ENCODE measurements around the gene GJB3. TPM values are rescaled to one million over a fixed set of nuclear protein-coding genes. Genes with fewer than 3 reads are reported as not detected.
A peak's percentile ranks its signal among the peaks of the same experiment; 100 is the strongest.
"Not testable (repeated sequence)": the region's sequence is repeated elsewhere in the genome, so short reads cannot be mapped to it uniquely, and the experiment has no call there.

The GJB3 gene
- not detected in 2 replicates for total RNA-seq
- polyA plus RNA-seq: not detected in 2 replicates

GRCh38 chr1:34781071-34781843 lies at the start of gene GJB3:
GJB3 (plus strand) TSS chr1:34781214; CDS start chr1:34784763, 3,549 bp downstream.
- no peak for TF ChIP-seq CTCF (IDR thresholded peaks at IDR 0.05; ENCODE audit: low read depth, low read length)
- no peaks in the 10 kb centered on the region for H3K9me3 ChIP-seq (ENCODE audit: low read depth)
- no peak within 1 kb of the TSS for H3K27ac ChIP-seq
- peak within 1 kb of the TSS; percentile 13 for H3K4me3 ChIP-seq
- H3K36me3 ChIP-seq: no peaks in the 10 kb centered on the region
- DNase-seq (ENCODE audit: low read depth in 1 of 2, low spot score in 1 of 2): peak in 1 of 2 donors; percentile 31
- peaks cover 67% of the 10 kb centered on the region for H3K27me3 ChIP-seq
- peaks cover 4% of the 10 kb centered on the region for H3K4me1 ChIP-seq (ENCODE audit: low read depth)

GRCh38 chr1:34732831-34733230 lies 48.2 kb upstream of the GJB3 start:
- not testable (repeated sequence) for H3K4me1 ChIP-seq (ENCODE audit: low read depth); H3K9me3 ChIP-seq (ENCODE audit: low read depth); H3K4me3 ChIP-seq; H3K36me3 ChIP-seq; H3K27ac ChIP-seq; DNase-seq (ENCODE audit: low read depth in 1 of 2, low spot score in 1 of 2); H3K27me3 ChIP-seq

- no peaks in the 10 kb centered on the region for H3K36me3 ChIP-seq
- no peaks in the 10 kb centered on the region for H3K27me3 ChIP-seq
- no peak for TF ChIP-seq CTCF (IDR thresholded peaks at IDR 0.05; ENCODE audit: low read depth, low read length)
- H3K4me3 ChIP-seq: no peak overlapping the region
- no peaks in the 10 kb centered on the region for H3K9me3 ChIP-seq (ENCODE audit: low read depth)
- no peak overlapping the region for H3K27ac ChIP-seq
- H3K4me1 ChIP-seq (ENCODE audit: low read depth): no peaks in the 10 kb centered on the region
- no peak for DNase-seq (ENCODE audit: low read depth in 1 of 2, low spot score in 1 of 2)
These were observed 44.3 kb upstream of the GJB3 start for GRCh38 chr1:34736692-34737091.

- not testable (repeated sequence) for H3K36me3 ChIP-seq; H3K27ac ChIP-seq; H3K9me3 ChIP-seq (ENCODE audit: low read depth); H3K4me3 ChIP-seq; DNase-seq (ENCODE audit: low read depth in 1 of 2, low spot score in 1 of 2); H3K27me3 ChIP-seq; H3K4me1 ChIP-seq (ENCODE audit: low read depth)
These were observed 43.8 kb upstream of the GJB3 start for GRCh38 chr1:34737236-34737635.

GRCh38 chr1:34739613-34740012 lies 41.4 kb upstream of the GJB3 start:
- Histone ChIP-seq H3K27me3 (peaks cover 3% of the 10 kb centered on the region), H3K9me3 (ENCODE audit: low read depth) (no peaks in the 10 kb centered on the region), H3K4me3 (no peak overlapping the region), H3K4me1 (ENCODE audit: low read depth) (no peaks in the 10 kb centered on the region), H3K27ac (no peak overlapping the region), H3K36me3 (no peaks in the 10 kb centered on the region)
- no peak for DNase-seq (ENCODE audit: low read depth in 1 of 2, low spot score in 1 of 2)
- no peak for TF ChIP-seq CTCF (IDR thresholded peaks at IDR 0.05; ENCODE audit: low read depth, low read length)

- H3K27me3 ChIP-seq: peaks cover 7% of the 10 kb centered on the region
- no peaks in the 10 kb centered on the region for H3K9me3 ChIP-seq (ENCODE audit: low read depth)
- no peaks in the 10 kb centered on the region for H3K4me1 ChIP-seq (ENCODE audit: low read depth)
- H3K27ac ChIP-seq: no peak overlapping the region
- DNase-seq (ENCODE audit: low read depth in 1 of 2, low spot score in 1 of 2): peak; percentile 22 to 57
- no peak for TF ChIP-seq CTCF (IDR thresholded peaks at IDR 0.05; ENCODE audit: low read depth, low read length)
- H3K36me3 ChIP-seq: no peaks in the 10 kb centered on the region
- no peak overlapping the region for H3K4me3 ChIP-seq
These were observed 40.7 kb upstream of the GJB3 start for GRCh38 chr1:34740161-34740868.

Data from cardiac muscle cell (in vitro differentiated cells and primary cell).